Gastrocnemius medialis (tissue), 4 donors: ENCODE data around the gene LONP1.

Experiments used
- POLR2A ChIP-seq, 2 donors: fragments of 450-650 bp; IDR thresholded peaks; one replicate each; pipeline ENCODE4 v1.6.1; 2017; ENCODE audit warnings: antibody characterized with exemption in 2 of 2, mild to moderate bottlenecking in 2 of 2, moderate library complexity in 2 of 2
- TF ChIP-seq, protein P1 (sequence below), 5 experiments: fragments of 450-650 bp in 3 of 5; fragments of 200-600 bp in 2 of 5; sonication (generic) in 2 of 5; IDR thresholded peaks in 4 of 5; conservative IDR thresholded peaks in 1 of 5; 1 replicate in 4 of 5; 2 replicates in 1 of 5; pipeline ENCODE4 v1.5.1; 2016 to 2019; ENCODE audit warnings: antibody characterized with exemption in 5 of 5, mild to moderate bottlenecking in 3 of 5, moderate library complexity in 3 of 5

DNA sequence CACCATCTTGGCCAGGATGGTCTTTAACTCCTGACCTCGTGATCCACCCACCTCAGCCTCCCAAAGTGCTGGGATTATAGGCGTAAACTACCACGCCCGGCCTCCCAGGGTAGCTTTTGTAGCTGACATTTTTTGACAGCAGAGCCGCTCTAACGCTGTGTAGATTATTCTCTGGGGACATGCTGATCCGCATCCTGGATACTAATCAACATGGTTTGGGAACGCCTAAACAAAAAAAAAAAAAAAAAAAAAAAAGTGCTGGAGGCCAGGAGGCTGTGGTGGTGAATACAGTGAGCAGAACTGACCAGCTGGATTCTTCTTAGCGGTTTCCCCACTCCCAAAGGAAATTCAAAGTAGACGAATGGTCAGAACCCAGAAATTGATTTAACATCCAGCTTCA is 5.1 kb downstream of the LONP1 start:
- TF ChIP-seq, protein P1, sequence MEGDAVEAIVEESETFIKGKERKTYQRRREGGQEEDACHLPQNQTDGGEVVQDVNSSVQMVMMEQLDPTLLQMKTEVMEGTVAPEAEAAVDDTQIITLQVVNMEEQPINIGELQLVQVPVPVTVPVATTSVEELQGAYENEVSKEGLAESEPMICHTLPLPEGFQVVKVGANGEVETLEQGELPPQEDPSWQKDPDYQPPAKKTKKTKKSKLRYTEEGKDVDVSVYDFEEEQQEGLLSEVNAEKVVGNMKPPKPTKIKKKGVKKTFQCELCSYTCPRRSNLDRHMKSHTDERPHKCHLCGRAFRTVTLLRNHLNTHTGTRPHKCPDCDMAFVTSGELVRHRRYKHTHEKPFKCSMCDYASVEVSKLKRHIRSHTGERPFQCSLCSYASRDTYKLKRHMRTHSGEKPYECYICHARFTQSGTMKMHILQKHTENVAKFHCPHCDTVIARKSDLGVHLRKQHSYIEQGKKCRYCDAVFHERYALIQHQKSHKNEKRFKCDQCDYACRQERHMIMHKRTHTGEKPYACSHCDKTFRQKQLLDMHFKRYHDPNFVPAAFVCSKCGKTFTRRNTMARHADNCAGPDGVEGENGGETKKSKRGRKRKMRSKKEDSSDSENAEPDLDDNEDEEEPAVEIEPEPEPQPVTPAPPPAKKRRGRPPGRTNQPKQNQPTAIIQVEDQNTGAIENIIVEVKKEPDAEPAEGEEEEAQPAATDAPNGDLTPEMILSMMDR (IDR thresholded peaks at IDR 0.05 in 4 of 5, conservative IDR thresholded peaks at IDR 0.05 in 1 of 5): no peak
- no peak for TF ChIP-seq POLR2A (IDR thresholded peaks at IDR 0.05)
